ENCODE measurements around the gene PNPLA2.

Gene PNPLA2

GRCh38 chr11:778976-779954 is 39.4 kb upstream of the PNPLA2 start:
- Mint-ChIP-seq H3K36me3 (ENCODE audit: low read depth) (peaks cover 44% of the 10 kb centered on the region), H3K27me3 (peaks cover 15% of the 10 kb centered on the region), H3K4me1 (ENCODE audit: low read depth) (peaks cover 59% of the 10 kb centered on the region), H3K9me3 (no peaks in the 10 kb centered on the region), H3K4me3 (no peak overlapping the region), H3K27ac (no peak overlapping the region)
- intact Hi-C loops (cut with micrococcal nuclease): no loop called here

- intact Hi-C loops (cut with micrococcal nuclease): no loop called here
- H3K4me1 Mint-ChIP-seq (ENCODE audit: low read depth): peaks cover 52% of the 10 kb centered on the region
- H3K9me3 Mint-ChIP-seq: no peaks in the 10 kb centered on the region
- peaks cover 36% of the 10 kb centered on the region for H3K36me3 Mint-ChIP-seq (ENCODE audit: low read depth)
- H3K27me3 Mint-ChIP-seq: peaks cover 15% of the 10 kb centered on the region
- no peak overlapping the region for H3K4me3 Mint-ChIP-seq
- H3K27ac Mint-ChIP-seq: no peak overlapping the region
These were observed 38.7 kb upstream of the PNPLA2 start for GRCh38 chr11:779955-780532.

GRCh38 chr11:782264-783174 is 36.2 kb upstream of the PNPLA2 start:
- H3K4me3 Mint-ChIP-seq: no peak overlapping the region
- H3K4me1 Mint-ChIP-seq (ENCODE audit: low read depth): peaks cover 34% of the 10 kb centered on the region
- H3K9me3 Mint-ChIP-seq: no peaks in the 10 kb centered on the region
- intact Hi-C loops (cut with micrococcal nuclease): no loop called here
- no peak overlapping the region for H3K27ac Mint-ChIP-seq
- H3K27me3 Mint-ChIP-seq: peaks cover 22% of the 10 kb centered on the region
- H3K36me3 Mint-ChIP-seq (ENCODE audit: low read depth): peaks cover 28% of the 10 kb centered on the region

GRCh38 chr11:783581-784015 is 35.1 kb upstream of the PNPLA2 start:
- H3K27ac Mint-ChIP-seq: no peak overlapping the region
- H3K9me3 Mint-ChIP-seq: no peaks in the 10 kb centered on the region
- H3K27me3 Mint-ChIP-seq: peaks cover 32% of the 10 kb centered on the region
- H3K36me3 Mint-ChIP-seq (ENCODE audit: low read depth): peaks cover 27% of the 10 kb centered on the region
- H3K4me3 Mint-ChIP-seq: no peak overlapping the region
- intact Hi-C loops (cut with micrococcal nuclease): no loop called here
- peaks cover 28% of the 10 kb centered on the region for H3K4me1 Mint-ChIP-seq (ENCODE audit: low read depth)

- Mint-ChIP-seq H3K27me3 (peaks cover 52% of the 10 kb centered on the region), H3K4me1 (ENCODE audit: low read depth) (peaks cover 7% of the 10 kb centered on the region), H3K36me3 (ENCODE audit: low read depth) (peaks cover 18% of the 10 kb centered on the region), H3K27ac (no peak overlapping the region), H3K4me3 (no peak overlapping the region), H3K9me3 (no peaks in the 10 kb centered on the region)
- intact Hi-C loops (cut with micrococcal nuclease): no loop called here
These were observed 32.3 kb upstream of the PNPLA2 start for GRCh38 chr11:786235-787083.

- Mint-ChIP-seq H3K36me3 (ENCODE audit: low read depth) (peaks cover 25% of the 10 kb centered on the region), H3K27me3 (peaks cover 46% of the 10 kb centered on the region), H3K9me3 (no peaks in the 10 kb centered on the region), H3K4me3 (no peak overlapping the region), H3K4me1 (ENCODE audit: low read depth) (peaks cover 7% of the 10 kb centered on the region), H3K27ac (no peak overlapping the region)
- intact Hi-C loops (cut with micrococcal nuclease): no loop called here
These were observed 31.5 kb upstream of the PNPLA2 start for GRCh38 chr11:787084-787675.

GRCh38 chr11:788009-788640 is 30.6 kb upstream of the PNPLA2 start:
- no peak overlapping the region for H3K4me3 Mint-ChIP-seq
- intact Hi-C loops (cut with micrococcal nuclease): no loop called here
- H3K36me3 Mint-ChIP-seq (ENCODE audit: low read depth): peaks cover 34% of the 10 kb centered on the region
- H3K9me3 Mint-ChIP-seq: no peaks in the 10 kb centered on the region
- H3K27ac Mint-ChIP-seq: no peak overlapping the region
- peaks cover 7% of the 10 kb centered on the region for H3K4me1 Mint-ChIP-seq (ENCODE audit: low read depth)
- H3K27me3 Mint-ChIP-seq: peaks cover 43% of the 10 kb centered on the region

- no peak overlapping the region for H3K4me3 Mint-ChIP-seq
- peaks cover 37% of the 10 kb centered on the region for H3K27me3 Mint-ChIP-seq
- no peak overlapping the region for H3K27ac Mint-ChIP-seq
- H3K9me3 Mint-ChIP-seq: no peaks in the 10 kb centered on the region
- intact Hi-C loops (cut with micrococcal nuclease): no loop called here
- H3K4me1 Mint-ChIP-seq (ENCODE audit: low read depth): no peaks in the 10 kb centered on the region
- peaks cover 39% of the 10 kb centered on the region for H3K36me3 Mint-ChIP-seq (ENCODE audit: low read depth)
These were observed 29.5 kb upstream of the PNPLA2 start for GRCh38 chr11:788953-789940.

- Mint-ChIP-seq H3K27me3 (peaks cover 37% of the 10 kb centered on the region), H3K4me3 (no peak within 1 kb of the TSS), H3K9me3 (no peaks in the 10 kb centered on the region), H3K4me1 (ENCODE audit: low read depth) (peaks cover 4% of the 10 kb centered on the region), H3K36me3 (ENCODE audit: low read depth) (peaks cover 45% of the 10 kb centered on the region), H3K27ac (no peak within 1 kb of the TSS)
- intact Hi-C loops (cut with micrococcal nuclease): no loop called here
These were observed 28.8 kb upstream of the PNPLA2 start, which contains the start of gene CEND1 for GRCh38 chr11:789943-790342. TSS of gene CEND1 (minus strand) at chr11:790090. CDS start at chr11:788576, 1,514 bp downstream.

GRCh38 chr11:790721-791564 is 27.8 kb upstream of the PNPLA2 start:
- intact Hi-C loops (cut with micrococcal nuclease): no loop called here

More at GRCh38 chr11:790721-791564, 27.8 kb upstream of the PNPLA2 start:
- H3K4me3 Mint-ChIP-seq: no peak overlapping the region
- H3K27ac Mint-ChIP-seq: no peak overlapping the region
- H3K4me1 Mint-ChIP-seq (ENCODE audit: low read depth): peaks cover 14% of the 10 kb centered on the region
- H3K27me3 Mint-ChIP-seq: peaks cover 37% of the 10 kb centered on the region
- no peaks in the 10 kb centered on the region for H3K9me3 Mint-ChIP-seq
- H3K36me3 Mint-ChIP-seq (ENCODE audit: low read depth): peaks cover 45% of the 10 kb centered on the region
